Hindlimb muscle (tissue), 1 donor: ENCODE results near the gene BTBD9. TPM values are rescaled to one million over a fixed set of nuclear protein-coding genes. Genes with fewer than 3 reads are reported as not detected.

ENCODE experiments used
- DNase-seq: peaks from one replicate; pipeline ENCODE4 v3.0.0-alpha.2; 2013
- polyA plus RNA-seq: library from polyadenylated mRNA; unstranded; fragments of 120-200 nt; gene quantifications from one replicate; pipeline ENCODE4 v1.2.1, GENCODE V29; 2013; ENCODE audit not compliant: insufficient read length

The BTBD9 gene
- polyA plus RNA-seq, 1 donor, result 8.1 TPM

DNA sequence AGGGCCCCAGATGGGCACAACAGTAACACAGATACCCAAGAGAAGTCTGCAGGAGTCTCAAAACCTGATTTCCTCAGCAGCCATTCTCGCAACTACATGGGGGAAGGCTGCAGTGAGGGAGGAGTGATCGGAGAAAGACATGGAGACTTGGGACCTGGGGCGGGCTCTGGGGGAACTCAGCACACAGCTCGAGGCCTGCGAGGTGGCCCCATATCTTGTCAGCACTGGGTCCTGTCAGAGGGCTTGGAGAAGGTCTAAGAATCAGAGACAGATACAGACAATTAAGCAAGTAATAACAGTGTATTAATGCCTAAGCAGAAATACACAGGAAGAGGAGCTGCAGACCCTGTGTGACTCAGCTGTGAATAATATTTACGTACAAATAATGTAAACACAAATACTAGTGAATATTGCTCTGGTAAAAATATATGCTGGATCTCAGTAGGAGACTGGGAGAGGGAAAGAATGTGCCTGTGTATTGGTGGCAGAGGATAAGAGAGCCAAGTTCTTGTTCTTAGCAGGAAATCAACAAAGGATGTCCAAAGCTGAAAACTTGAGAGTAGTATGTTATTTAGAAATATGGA lies 484.0 kb downstream of the BTBD9 start:
- no peak for DNase-seq

DNA sequence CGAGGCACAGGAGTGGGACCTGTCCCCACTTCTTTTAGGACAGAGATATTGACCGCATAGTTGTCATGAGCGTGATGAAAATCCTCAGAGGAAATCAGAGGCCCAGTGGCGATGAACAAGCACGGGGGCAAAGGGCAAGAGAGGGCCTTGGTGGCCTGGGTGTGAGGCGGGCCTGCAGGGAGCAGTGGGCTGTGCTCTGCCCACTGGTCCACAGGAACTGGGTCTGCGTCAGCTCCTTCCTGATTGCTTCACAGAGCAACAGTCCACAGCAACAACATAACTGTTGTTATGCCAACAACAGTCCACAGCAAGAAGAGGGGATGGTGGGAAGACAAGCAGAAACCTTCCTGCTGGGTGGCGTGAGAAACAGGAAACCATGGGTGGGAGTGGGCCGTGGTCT lies 484.6 kb downstream of the BTBD9 start:
- no peak for DNase-seq

DNA sequence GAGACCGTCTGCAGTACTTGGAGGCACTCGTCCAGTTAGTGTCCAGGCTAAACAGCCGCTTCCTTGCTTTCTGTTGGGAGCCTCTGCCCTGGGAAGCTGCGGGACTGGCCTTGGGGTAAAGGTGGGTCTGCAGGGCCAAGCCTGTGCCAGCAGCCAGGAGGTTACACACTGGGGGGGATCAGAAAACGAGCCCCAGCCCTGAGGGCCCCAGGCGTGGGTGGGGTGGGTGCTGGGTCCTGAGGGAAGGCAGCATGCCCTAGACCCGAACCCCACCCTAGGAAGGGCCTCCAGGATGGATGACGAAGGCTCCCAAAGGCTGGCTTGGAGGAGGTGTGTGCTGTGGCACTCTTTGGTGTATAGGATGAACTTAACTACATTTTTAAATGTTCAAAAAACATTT lies 485.0 kb downstream of the BTBD9 start:
- no peak for DNase-seq

- DNase-seq, result no peak
Observed at GRCh38 chr6:38153798-38154345, 485.9 kb downstream of the BTBD9 start.

DNA sequence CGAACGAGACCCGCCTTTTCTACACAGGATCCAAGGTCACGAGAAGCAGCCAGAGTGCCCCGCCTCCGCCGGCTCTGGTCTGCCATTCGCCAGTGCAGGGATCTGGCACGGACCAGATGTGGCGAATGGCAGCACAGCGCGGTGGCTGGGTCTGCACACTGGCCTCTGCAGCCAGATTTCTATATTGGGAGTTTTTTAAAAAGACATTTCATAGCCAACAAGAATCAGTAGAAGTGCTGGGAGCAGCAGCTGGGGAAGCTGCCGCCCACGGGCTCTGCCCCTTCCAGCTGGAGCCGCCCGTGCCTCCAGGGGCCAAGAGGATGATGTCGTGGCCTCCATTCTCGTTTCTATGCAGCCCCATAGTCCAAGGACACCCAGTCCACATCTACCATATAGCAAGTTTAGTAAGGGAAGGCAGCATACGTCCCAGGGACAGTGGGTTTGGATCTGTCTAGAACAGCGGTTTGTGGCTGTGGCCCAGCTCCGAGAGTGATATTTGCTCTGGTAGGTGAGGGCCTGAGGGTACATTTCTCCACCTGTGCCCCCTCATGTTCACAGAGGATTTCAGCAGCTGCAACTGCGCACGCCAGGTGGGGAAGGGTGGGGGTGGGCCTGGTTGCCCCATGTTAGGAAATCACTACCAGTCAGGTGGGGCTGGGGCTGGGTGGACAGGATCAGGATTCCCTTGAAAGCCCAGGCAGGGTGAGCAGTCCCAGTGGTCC lies 486.5 kb downstream of the BTBD9 start:
- no peak for DNase-seq

DNA sequence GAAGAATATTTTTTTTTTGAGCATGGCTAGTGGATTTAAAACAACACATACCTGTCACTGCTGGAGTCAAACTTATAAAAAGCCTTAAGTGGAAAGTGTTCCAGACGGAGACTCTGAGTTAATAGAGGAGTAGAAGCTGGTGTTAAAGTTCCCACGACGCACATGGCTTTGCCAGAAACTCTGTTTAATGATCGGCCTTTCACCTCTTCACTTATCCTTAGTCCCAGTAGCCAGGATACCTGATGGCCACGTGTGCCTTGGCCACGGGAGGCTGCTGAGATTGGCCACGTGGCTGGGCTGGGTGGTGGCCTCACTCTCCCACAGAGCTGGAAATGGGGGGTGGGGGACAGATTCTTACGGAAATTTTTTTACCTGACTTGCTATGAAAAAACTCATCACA lies 487.1 kb downstream of the BTBD9 start:
- no peak for DNase-seq

- no peak for DNase-seq
Observed at GRCh38 chr6:38151580-38152500, 487.9 kb downstream of the BTBD9 start.

GRCh38 chr6:38150681-38151296 lies 488.9 kb downstream of the BTBD9 start:
- no peak for DNase-seq

- no peak for DNase-seq
Observed at GRCh38 chr6:38150021-38150420, 489.7 kb downstream of the BTBD9 start.

DNA sequence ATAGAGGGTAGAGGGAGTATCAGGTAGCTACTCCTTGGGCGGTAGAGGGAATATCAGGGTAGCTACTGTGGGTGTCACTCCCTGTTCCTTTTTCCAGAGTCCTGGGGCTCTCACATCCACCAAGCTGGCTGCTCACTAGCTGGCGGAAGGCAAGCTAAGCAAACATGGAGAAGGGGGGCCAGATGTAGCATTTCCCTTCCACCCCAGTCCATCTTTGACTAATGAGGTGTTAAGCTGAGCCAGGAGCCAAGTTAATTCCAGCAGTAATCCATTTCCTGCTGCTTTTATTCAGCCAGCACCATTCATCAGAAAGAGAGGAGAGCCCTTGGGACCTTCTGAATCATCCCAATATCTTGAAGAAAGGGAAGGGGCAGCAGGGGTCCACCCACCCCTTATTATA lies 490.2 kb downstream of the BTBD9 start:
- no peak for DNase-seq

DNA sequence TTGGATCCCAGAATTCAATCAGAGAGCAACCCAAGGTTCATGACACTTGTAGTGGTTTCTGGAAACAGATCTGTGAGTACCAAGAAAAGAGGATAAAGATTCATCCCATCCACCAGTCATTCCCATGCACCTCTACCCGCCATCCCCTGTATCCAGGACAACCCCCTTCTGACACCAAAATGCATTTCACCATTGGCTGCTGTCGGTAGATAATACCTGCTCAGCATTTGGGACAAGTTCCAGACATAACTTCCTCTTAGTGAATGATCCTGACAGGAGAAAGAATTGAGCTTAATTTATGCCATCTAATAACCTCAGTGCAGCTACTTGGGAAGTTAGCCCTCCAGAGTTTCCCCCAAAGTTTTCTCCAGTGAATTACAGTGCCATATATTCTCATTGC lies 491.1 kb downstream of the BTBD9 start:
- DNase-seq, result no peak

- no peak for DNase-seq
Observed at GRCh38 chr6:38146734-38147027, 493.0 kb downstream of the BTBD9 start.

GRCh38 chr6:38146021-38146733 lies 493.6 kb downstream of the BTBD9 start:
- no peak for DNase-seq

DNA sequence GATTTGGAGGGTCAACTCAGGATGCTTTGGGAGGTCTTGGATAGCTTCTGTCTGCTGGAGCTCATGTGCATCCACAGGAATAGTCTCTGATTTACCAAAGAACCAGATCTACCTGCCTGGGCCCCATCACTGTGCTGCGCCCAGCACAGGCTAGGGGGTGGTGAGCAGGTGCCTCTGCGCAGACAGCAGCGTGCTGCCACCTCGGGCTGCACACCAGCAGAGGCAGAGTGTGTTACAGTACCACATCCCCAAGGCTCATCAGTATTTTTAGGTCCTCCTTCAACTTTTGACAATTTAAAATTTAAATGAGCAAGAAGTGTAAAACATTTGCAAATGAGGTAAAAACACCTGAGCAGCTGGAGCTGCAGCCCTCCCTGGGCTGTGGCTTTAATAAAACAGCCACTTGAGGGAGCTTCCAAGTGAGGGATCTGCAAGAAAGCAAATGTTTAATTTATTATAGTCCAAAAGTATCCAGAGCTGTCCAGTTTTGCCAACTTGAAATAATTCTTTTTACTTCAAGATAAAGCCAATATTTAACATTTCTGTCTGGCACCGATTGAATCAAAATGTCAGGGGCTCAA lies 495.3 kb downstream of the BTBD9 start:
- DNase-seq, result no peak

DNA sequence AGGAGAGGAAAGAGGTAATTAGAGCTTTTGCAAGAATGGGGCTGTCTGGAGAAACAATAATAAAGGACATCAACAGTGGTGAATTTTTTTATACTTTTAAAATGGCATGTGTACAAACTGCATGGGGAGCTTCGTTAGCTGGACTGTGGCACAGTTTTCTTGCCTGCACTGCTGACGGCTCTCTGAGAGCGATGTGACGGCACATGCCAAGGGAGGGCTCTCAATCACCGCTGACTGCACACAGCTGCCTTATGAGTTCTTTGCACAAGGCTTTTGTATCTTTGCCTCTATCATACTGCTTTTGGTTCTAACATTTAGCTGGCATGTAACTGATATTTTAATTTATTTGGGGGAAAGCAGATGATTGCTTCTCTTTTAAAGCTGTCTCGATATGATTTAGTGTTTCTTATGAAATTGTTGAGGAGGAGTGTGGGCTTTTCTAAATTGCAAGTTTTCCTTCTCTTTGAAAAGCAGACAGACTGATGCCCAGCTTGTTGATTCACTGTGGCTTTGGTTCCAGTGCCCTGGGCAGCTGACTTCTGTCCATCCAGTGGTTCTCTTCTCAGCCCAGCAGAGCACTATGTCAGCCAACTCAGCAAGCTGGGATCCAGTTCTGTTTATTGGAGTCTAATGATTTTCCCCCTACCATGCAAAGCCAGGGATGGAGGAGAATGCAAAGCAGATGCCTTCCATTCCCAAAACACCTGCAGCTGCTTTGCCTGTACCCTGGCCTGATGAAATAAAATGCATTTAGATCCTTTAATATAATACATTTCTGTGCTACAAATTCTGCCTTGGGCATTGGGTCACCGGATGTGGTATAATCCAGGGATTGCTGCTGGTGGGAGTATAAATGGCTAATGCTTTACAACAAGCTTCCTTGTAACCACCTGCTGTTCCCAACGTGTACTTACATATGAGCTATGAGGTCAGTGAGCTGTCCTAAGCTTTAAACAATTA lies 496.3 kb downstream of the BTBD9 start:
- DNase-seq, result no peak

GRCh38 chr6:38142178-38142902 lies 497.4 kb downstream of the BTBD9 start:
- DNase-seq, result no peak

DNA sequence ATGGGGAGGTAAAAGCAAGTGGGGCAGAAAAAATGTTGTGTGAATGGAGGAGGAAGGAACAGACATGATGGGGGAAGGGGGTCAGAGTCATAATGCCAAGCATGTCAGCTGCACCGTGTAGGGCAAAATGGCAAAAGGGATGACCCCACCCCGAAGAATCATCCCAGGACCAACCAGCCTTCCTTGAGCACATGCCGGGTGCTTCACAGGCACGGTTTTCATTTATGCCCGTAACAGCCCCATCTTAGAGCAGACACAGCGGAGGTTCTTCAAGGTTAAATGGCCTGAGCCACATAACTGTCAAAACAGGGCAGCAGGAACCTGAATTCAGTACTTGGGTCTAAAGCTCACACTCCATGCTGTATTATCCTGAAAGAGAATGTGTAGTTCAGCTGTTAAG lies 498.0 kb downstream of the BTBD9 start:
- DNase-seq, result no peak

GRCh38 chr6:38141085-38141484 lies 498.6 kb downstream of the BTBD9 start:
- no peak for DNase-seq

DNA sequence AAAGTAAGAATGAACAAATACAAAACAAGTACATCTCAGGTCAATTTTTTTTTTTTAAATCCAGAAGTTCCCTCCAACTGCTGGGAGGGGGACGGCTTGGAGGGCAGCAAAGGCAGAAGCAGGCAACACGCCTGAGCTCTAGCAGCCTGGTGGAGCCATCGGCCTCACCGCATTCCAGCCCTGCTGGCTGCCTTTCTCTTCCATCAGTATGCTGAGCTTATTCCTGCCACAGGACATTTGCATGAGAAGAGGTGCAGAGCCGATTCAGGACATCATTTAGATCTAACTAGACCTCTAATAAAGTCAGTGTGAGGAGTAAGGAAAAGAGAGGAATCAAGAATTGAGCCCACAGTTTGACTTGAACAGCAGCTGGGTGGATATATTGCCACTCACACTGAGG lies 501.4 kb downstream of the BTBD9 start:
- DNase-seq, result no peak
